GM12892 (cell line): ENCODE results near the gene FILIP1.

ENCODE experiments used
- POLR2A ChIP-seq: IDR thresholded peaks from 2 replicates; pipeline ENCODE4 v1.6.1; 2011; ENCODE audit warnings: low read depth, low read length, control low read depth
- POLR2AphosphoS5 ChIP-seq: IDR thresholded peaks from 2 replicates; pipeline ENCODE4 v1.6.1; 2011; ENCODE audit warnings: low read depth, low read length, control low read depth
- TAF1 ChIP-seq: IDR thresholded peaks from 2 replicates; pipeline ENCODE4 v1.6.1; 2011; ENCODE audit warnings: low read depth, mild to moderate bottlenecking, control low read depth, low read length, borderline replicate concordance

GRCh38 chr6:75368151-75368779, 125.3 kb downstream of the FILIP1 start:
- no peak for TF ChIP-seq TAF1
- TF ChIP-seq POLR2AphosphoS5 = no peak
- TF ChIP-seq POLR2A = no peak
